Uterus (tissue), 2 donors: ENCODE data around the gene TDRKH.

ENCODE experiments used
- POLR2A ChIP-seq, 2 donors: fragments of 450-650 bp; IDR thresholded peaks; one replicate each; pipeline ENCODE4 v1.6.1; 2016; ENCODE audit warnings: antibody characterized with exemption in 2 of 2, mild to moderate bottlenecking in 1 of 2, moderate library complexity in 1 of 2
- TF ChIP-seq, protein P1 (sequence below), 4 experiments: fragments of 200-600 bp in 2 of 4; fragments of 450-650 bp in 2 of 4; sonication (generic) in 2 of 4; IDR thresholded peaks; one replicate each; pipeline ENCODE4 v1.5.1; 2016 to 2019; ENCODE audit warnings: antibody characterized with exemption in 4 of 4, mild to moderate bottlenecking in 2 of 4, moderate library complexity in 1 of 4

DNA sequence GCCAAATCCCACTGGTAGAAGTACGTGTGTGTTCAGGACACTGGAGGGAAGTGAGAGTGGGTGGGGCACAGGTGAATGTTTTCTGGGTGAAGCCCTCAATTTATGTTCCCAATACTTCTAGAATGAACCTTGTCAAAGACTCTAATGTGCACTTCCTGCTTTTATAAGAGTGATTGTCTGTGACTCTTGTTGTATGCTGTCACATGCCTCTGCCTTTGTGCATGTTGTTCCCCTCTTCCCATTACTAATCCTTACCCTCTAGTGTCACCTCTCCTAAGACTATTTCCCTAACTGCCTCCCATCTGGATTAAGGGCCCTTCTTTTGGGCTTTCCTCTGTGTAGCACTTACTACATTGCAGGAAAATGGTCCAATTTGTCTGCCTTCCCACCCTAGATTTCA lies 17.5 kb upstream of the TDRKH start:
- TF ChIP-seq, protein P1, sequence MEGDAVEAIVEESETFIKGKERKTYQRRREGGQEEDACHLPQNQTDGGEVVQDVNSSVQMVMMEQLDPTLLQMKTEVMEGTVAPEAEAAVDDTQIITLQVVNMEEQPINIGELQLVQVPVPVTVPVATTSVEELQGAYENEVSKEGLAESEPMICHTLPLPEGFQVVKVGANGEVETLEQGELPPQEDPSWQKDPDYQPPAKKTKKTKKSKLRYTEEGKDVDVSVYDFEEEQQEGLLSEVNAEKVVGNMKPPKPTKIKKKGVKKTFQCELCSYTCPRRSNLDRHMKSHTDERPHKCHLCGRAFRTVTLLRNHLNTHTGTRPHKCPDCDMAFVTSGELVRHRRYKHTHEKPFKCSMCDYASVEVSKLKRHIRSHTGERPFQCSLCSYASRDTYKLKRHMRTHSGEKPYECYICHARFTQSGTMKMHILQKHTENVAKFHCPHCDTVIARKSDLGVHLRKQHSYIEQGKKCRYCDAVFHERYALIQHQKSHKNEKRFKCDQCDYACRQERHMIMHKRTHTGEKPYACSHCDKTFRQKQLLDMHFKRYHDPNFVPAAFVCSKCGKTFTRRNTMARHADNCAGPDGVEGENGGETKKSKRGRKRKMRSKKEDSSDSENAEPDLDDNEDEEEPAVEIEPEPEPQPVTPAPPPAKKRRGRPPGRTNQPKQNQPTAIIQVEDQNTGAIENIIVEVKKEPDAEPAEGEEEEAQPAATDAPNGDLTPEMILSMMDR (IDR thresholded peaks at IDR 0.05), result no peak
- no peak for TF ChIP-seq POLR2A (IDR thresholded peaks at IDR 0.05)
